ENCODE results near the gene CEP128.
"Not testable (repeated sequence)": the region's sequence is repeated elsewhere in the genome, so short reads cannot be mapped to it uniquely, and the experiment has no call there.

Gene CEP128

GRCh38 chr14:80941241-80942185 is at the start of gene CEP128:
Gene CEP128, minus strand, starts transcription at chr14:80941738.
- DNase-seq = peak; percentile 96 to 97

GRCh38 chr14:80988735-80989429 is 47.3 kb upstream of the CEP128 start:
- DNase-seq = no peak

GRCh38 chr14:80988192-80988591 is 46.7 kb upstream of the CEP128 start:
- peak in 1 of 2 donors; percentile 7 for DNase-seq

GRCh38 chr14:80987235-80988032 is 45.9 kb upstream of the CEP128 start:
- peak; percentile 40 to 85 for DNase-seq

- no peak for DNase-seq
These were observed 41.2 kb upstream of the CEP128 start for GRCh38 chr14:80982711-80983110.

- DNase-seq = no peak
These were observed 40.1 kb upstream of the CEP128 start for GRCh38 chr14:80981673-80982072.

GRCh38 chr14:80981156-80981555 is 39.6 kb upstream of the CEP128 start:
- no peak for DNase-seq

- DNase-seq = no peak
These were observed 38.4 kb upstream of the CEP128 start for GRCh38 chr14:80979951-80980350.

- DNase-seq = no peak
These were observed 36.9 kb upstream of the CEP128 start for GRCh38 chr14:80978403-80978802.

GRCh38 chr14:80977221-80977620 is 35.7 kb upstream of the CEP128 start:
- DNase-seq = no peak

- no peak for DNase-seq
These were observed 33.1 kb upstream of the CEP128 start for GRCh38 chr14:80974679-80975078.

GRCh38 chr14:80973931-80974641 is 32.5 kb upstream of the CEP128 start:
- no peak for DNase-seq

- DNase-seq = no peak
These were observed 23.5 kb upstream of the CEP128 start for GRCh38 chr14:80965037-80965436.

GRCh38 chr14:80959496-80959895 is 18.0 kb upstream of the CEP128 start:
- peak in 1 of 2 donors; percentile 24 for DNase-seq

GRCh38 chr14:80958939-80959338 is 17.4 kb upstream of the CEP128 start:
- DNase-seq = no peak

- DNase-seq = no peak
These were observed 16.7 kb upstream of the CEP128 start for GRCh38 chr14:80958226-80958625.

GRCh38 chr14:80957613-80958012 is 16.1 kb upstream of the CEP128 start:
- DNase-seq = no peak

GRCh38 chr14:80956922-80957321 is 15.4 kb upstream of the CEP128 start:
- DNase-seq = peak; percentile 42 to 43

- DNase-seq = no peak
These were observed 14.6 kb upstream of the CEP128 start for GRCh38 chr14:80956102-80956501.

- DNase-seq = no peak
These were observed 13.9 kb upstream of the CEP128 start, which contains the start of gene TSHR for GRCh38 chr14:80955416-80955941. Gene TSHR, plus strand, starts transcription at chr14:80955621. Its CDS starts 60 bp downstream, at chr14:80955681.

- DNase-seq = peak; percentile 61 to 94
These were observed 13.3 kb upstream of the CEP128 start for GRCh38 chr14:80954687-80955299.

- not testable (repeated sequence) for DNase-seq
These were observed 11.7 kb upstream of the CEP128 start for GRCh38 chr14:80953211-80953610.

Measured in inflammatory macrophage treated with lipopolysaccharide for 1 hour (primary cell).